ENCODE measurements around the gene TRPV2. TPM values are rescaled to one million over a fixed set of nuclear protein-coding genes. Genes with fewer than 3 reads are reported as not detected.
A peak's percentile ranks its signal among the peaks of the same experiment; 100 is the strongest.

Gene TRPV2
- total and polyA plus RNA-seq, 9 of the 15 experiments (the other 6 are each of a cell fraction or from before 2014, with no cell fraction given), result 10.0 to 97.5 (median 30.3) TPM

GRCh38 chr17:16398270-16399267 is 16.8 kb upstream of the TRPV2 start (continued):
- TF ChIP-seq STAG1 (CRISPR knock-in tag; IDR thresholded peaks at IDR 0.05; ENCODE audit: borderline replicate concordance) (no peak), MECOM (CRISPR knock-in tag; IDR thresholded peaks at IDR 0.05) (no peak), ARID1B (IDR thresholded peaks at IDR 0.05) (peak; percentile 91), ZNF311 (CRISPR knock-in tag; IDR thresholded peaks at IDR 0.05) (no peak), SUPT5H (IDR thresholded peaks at IDR 0.05) (no peak), PHB (CRISPR knock-in tag; IDR thresholded peaks at IDR 0.05) (no peak), DPF2 (IDR thresholded peaks at IDR 0.05) (peak; percentile 89), HDAC3 (IDR thresholded peaks at IDR 0.05; ENCODE audit: borderline replicate concordance, partially characterized antibody) (no peak), HEY1 (CRISPR knock-in tag; IDR thresholded peaks at IDR 0.05; ENCODE audit: borderline replicate concordance) (no peak), KDM4B (IDR thresholded peaks at IDR 0.05; ENCODE audit: borderline replicate concordance in 2 of 2, low read depth in 1 of 2) (no peak), RREB1 (CRISPR knock-in tag; IDR thresholded peaks at IDR 0.05) (no peak), SIN3B (IDR thresholded peaks at IDR 0.05; ENCODE audit: low read depth) (no peak), MEF2A (IDR thresholded peaks at IDR 0.05; ENCODE audit: control insufficient read depth, low read depth, low read length) (no peak), BCOR (IDR thresholded peaks at IDR 0.05) (no peak), RFX7 (CRISPR knock-in tag; IDR thresholded peaks at IDR 0.05) (no peak), ZBTB1 (CRISPR knock-in tag; IDR thresholded peaks at IDR 0.05; ENCODE audit: borderline replicate concordance, low read depth) (no peak), HMG20B (CRISPR knock-in tag; IDR thresholded peaks at IDR 0.05) (no peak), CREM (IDR thresholded peaks at IDR 0.05; ENCODE audit: low read depth) (peak; percentile 31; the same call in 1 of the 2 replicates), TBL1XR1 (IDR thresholded peaks at IDR 0.05; ENCODE audit: low read length in 2 of 2) (peak in 1 of 2 experiments; percentile 49; a peak in 1 of 4 replicates)
- TF ChIP-seq, protein P1, sequence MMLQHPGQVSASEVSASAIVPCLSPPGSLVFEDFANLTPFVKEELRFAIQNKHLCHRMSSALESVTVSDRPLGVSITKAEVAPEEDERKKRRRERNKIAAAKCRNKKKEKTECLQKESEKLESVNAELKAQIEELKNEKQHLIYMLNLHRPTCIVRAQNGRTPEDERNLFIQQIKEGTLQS (IDR thresholded peaks at IDR 0.05), result peak; percentile 62; the same call in 1 of the 2 replicates
- TF ChIP-seq, protein P1 (CRISPR knock-in tag; conservative IDR thresholded peaks at IDR 0.05), result no peak
- TF ChIP-seq, protein P2, sequence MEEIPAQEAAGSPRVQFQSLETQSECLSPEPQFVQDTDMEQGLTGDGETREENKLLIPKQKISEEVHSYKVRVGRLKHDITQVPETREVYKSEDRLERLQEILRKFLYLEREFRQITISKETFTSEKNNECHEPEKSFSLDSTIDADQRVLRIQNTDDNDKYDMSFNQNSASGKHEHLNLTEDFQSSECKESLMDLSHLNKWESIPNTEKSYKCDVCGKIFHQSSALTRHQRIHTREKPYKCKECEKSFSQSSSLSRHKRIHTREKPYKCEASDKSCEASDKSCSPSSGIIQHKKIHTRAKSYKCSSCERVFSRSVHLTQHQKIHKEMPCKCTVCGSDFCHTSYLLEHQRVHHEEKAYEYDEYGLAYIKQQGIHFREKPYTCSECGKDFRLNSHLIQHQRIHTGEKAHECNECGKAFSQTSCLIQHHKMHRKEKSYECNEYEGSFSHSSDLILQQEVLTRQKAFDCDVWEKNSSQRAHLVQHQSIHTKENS (CRISPR knock-in tag; IDR thresholded peaks at IDR 0.05), result no peak
